ENCODE results near the gene P2RX1. TPM values are rescaled to one million over a fixed set of nuclear protein-coding genes. Genes with fewer than 3 reads are reported as not detected.
"Not testable (repeated sequence)": the region's sequence is repeated elsewhere in the genome, so short reads cannot be mapped to it uniquely, and the experiment has no call there.

P2RX1 gene
- total RNA-seq, 1 experiment from 2014 or later, result not detected

- in situ Hi-C loops (cut with HindIII; ENCODE audit: low sequenced_read_pairs), result no loop called here
- DNase-seq (ENCODE audit: low spot score), result no peak
Measured at GRCh38 chr17:3954086-3954485, 37.8 kb upstream of the P2RX1 start.

- DNase-seq (ENCODE audit: low spot score), result no peak
- in situ Hi-C loops (cut with HindIII; ENCODE audit: low sequenced_read_pairs), result no loop called here
Measured at GRCh38 chr17:3953542-3953941, 37.3 kb upstream of the P2RX1 start.

DNA sequence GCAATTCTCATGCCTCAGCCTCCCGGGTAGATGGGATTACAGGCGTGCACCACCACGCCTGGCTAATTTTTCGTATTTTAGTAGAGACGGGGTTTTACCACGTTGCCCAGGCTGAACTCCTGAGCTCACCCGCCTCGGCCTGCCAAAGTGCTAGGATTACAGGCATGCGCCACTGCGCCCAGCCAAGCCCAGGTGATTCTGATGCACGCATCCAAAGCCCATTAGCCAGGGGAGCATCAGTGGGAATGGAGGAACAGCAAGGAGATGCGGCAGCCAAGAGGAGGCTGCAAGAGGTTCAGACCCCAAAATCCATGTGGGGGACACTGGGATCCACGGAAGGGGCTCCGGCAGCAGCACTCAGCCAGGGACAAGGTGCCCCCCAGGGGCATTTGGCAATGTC, 35.9 kb upstream of the P2RX1 start:
- in situ Hi-C loops (cut with HindIII; ENCODE audit: low sequenced_read_pairs), result no loop called here
- no peak for DNase-seq (ENCODE audit: low spot score)

- in situ Hi-C loops (cut with HindIII; ENCODE audit: low sequenced_read_pairs), result no loop called here
- DNase-seq (ENCODE audit: low spot score), result no peak
Measured at GRCh38 chr17:3951420-3951819, 35.2 kb upstream of the P2RX1 start.

- DNase-seq (ENCODE audit: low spot score), result no peak
- in situ Hi-C loops (cut with HindIII; ENCODE audit: low sequenced_read_pairs), result no loop called here
Measured at GRCh38 chr17:3951003-3951402, 34.7 kb upstream of the P2RX1 start.

- in situ Hi-C loops (cut with HindIII; ENCODE audit: low sequenced_read_pairs), result no loop called here
- DNase-seq (ENCODE audit: low spot score), result no peak
Measured at GRCh38 chr17:3950584-3950983, 34.3 kb upstream of the P2RX1 start.

- in situ Hi-C loops (cut with HindIII; ENCODE audit: low sequenced_read_pairs), result no loop called here
- DNase-seq (ENCODE audit: low spot score), result no peak
Measured at GRCh38 chr17:3949418-3949817, 33.2 kb upstream of the P2RX1 start.

DNA sequence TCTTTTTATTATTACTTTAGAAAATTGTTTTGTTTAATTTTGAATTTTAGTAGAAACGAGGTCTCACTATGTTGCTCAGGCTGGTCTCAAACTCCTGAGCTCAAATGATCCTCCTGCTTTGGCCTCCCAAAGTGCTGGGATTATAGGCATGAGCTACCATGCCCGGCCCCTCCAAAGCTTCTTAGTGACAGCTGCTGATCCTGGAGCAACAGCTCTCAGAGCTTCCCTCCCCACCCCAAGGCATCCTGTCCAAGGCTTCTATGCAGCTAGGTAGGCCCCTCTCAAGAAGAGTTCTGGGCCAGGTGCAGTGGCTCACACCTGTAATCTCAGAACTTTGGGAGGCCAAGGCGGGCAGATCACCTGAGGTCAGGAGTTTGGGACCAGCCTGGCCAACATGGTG, 32.3 kb upstream of the P2RX1 start:
- in situ Hi-C loops (cut with HindIII; ENCODE audit: low sequenced_read_pairs); DNase-seq (ENCODE audit: low spot score): not testable (repeated sequence)

- in situ Hi-C loops (cut with HindIII; ENCODE audit: low sequenced_read_pairs), result no loop called here
- no peak for DNase-seq (ENCODE audit: low spot score)
Measured at GRCh38 chr17:3947318-3947810, 31.1 kb upstream of the P2RX1 start.

GRCh38 chr17:3946711-3947235, 30.5 kb upstream of the P2RX1 start:
- peak; percentile 67 for DNase-seq (ENCODE audit: low spot score)
- in situ Hi-C loops (cut with HindIII; ENCODE audit: low sequenced_read_pairs), result no loop called here

DNA sequence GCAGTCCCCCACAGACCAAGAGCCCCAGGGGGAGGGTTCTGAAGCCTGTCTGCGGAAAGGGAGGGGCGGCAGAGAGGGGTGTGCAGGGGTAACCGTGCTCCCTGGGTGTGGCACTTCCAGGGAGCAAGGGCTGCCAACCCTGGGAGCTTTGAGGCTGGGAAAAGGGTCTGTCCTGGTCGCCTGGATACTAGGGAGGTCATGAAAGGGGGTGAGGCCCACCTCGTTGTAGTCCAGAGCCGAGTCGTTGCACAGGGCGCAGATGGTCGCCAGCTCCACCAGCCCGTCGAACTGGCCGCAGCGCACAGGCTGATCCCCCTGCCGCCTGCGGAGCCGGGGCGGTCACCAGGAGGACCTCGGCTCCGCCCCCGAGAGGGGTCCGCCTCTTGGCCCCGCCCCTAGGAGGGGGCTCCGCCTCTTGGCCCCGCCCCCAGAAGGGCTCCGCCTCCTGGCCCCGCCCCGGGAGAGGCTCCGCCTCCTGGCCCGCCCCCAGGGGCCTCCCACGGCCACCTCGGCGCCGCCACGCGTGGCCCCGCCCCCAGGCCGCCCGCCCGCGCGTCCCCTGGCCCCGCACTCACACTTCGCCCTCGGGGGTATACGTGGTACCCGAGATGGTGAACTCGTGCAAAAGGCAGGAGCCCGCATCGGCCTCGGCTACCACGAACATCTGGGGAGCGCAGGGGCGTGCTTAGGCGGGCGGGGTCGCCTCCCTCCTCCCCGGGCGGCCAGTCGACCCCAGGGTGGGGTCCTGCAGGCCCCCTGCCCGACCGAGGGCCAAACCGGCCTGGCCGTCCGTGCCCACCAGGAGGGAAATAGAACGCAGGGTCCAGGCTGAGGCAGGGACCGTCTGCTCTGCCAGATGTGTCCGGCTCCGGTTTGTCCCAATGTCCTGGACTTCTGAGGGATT, 28.5 kb upstream of the P2RX1 start:
- in situ Hi-C loops (cut with HindIII; ENCODE audit: low sequenced_read_pairs), result no loop called here
- peak; percentile 8 for DNase-seq (ENCODE audit: low spot score)

DNA sequence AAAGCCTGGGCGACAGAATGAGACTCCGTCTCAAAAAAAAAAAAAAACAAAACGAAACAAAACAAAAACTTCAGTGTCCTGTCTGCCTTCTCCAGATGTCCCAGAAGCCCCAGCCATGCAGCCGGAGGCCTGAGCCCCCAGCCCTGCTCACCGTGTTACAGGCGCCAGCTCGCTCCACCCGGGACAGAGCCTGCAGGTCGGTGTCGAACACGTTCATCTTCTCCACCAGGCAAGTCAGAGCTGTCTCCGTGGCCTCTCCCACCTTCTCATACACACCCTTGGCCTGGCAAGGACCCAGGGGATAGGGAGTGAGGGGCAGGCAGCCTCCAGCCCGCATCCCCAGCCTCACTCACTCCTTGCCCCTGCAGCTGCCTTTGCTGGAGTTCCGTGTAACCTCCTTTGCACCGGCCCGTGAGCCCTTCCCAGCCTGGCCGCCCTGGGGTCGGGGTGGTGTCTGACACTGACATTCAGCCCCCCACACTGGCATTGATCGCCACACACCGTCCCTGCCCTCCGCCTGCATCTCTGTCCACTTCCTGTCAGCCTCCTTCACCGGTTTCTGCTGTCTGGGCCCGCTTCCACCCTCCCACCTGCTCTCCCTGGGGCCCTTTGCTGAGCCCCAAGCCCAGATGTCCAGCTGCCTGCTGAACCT, 27.1 kb upstream of the P2RX1 start:
- DNase-seq (ENCODE audit: low spot score), result no peak
- in situ Hi-C loops (cut with HindIII; ENCODE audit: low sequenced_read_pairs), result no loop called here

- in situ Hi-C loops (cut with HindIII; ENCODE audit: low sequenced_read_pairs), result no loop called here
- DNase-seq (ENCODE audit: low spot score), result no peak
Measured at GRCh38 chr17:3940965-3941698, 24.9 kb upstream of the P2RX1 start.

DNA sequence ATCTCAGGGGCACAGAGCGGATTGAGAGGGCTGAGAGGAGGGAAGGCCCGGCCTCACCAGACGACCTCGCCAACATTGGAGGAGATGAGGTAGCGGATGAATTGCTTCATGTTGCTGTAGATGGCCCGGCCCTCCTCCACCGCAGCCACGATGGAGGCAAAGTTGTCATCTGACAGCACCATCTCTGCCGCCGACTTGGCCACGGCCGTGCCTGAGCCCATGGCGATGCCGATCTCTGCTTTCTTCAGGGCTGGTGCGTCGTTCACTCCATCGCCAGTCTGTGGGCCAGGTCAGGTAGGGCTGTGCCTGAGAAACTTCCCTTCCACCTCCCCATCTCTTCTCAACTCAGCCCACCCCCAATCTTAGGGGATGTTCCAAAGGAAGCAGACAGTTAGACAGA, 21.1 kb upstream of the P2RX1 start:
- DNase-seq (ENCODE audit: low spot score), result no peak
- in situ Hi-C loops (cut with HindIII; ENCODE audit: low sequenced_read_pairs), result no loop called here

GRCh38 chr17:3935825-3936355, 19.6 kb upstream of the P2RX1 start:
- in situ Hi-C loops (cut with HindIII; ENCODE audit: low sequenced_read_pairs), result no loop called here
- DNase-seq (ENCODE audit: low spot score), result no peak

- in situ Hi-C loops (cut with HindIII; ENCODE audit: low sequenced_read_pairs), result no loop called here
- DNase-seq (ENCODE audit: low spot score), result peak; percentile 51
Measured at GRCh38 chr17:3935140-3935542, 18.9 kb upstream of the P2RX1 start.

GRCh38 chr17:3929764-3930163, 13.5 kb upstream of the P2RX1 start:
- in situ Hi-C loops (cut with HindIII; ENCODE audit: low sequenced_read_pairs), result no loop called here
- no peak for DNase-seq (ENCODE audit: low spot score)

GRCh38 chr17:3929181-3929580, 12.9 kb upstream of the P2RX1 start:
- no peak for DNase-seq (ENCODE audit: low spot score)
- in situ Hi-C loops (cut with HindIII; ENCODE audit: low sequenced_read_pairs), result no loop called here

DNA sequence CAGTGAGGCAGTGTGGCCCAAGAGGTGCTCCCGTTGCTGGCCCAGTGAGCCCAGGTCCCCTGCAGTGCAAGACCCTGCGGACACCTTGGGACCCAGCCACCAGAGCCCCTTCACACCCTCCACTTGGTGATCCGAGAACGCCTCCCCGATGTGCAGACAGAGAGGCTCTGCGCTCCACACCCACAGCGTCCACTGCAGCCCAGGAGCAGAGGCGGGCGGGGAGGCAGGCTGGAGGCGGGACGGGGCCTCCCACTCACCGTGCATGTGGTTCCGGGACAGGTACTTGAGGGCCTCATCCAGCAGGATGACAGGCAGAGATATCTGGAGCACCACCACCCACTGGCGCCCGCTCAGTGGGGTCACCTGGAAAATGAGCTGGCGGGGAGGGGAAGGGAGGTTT, 12.1 kb upstream of the P2RX1 start:
- in situ Hi-C loops (cut with HindIII; ENCODE audit: low sequenced_read_pairs), result no loop called here
- no peak for DNase-seq (ENCODE audit: low spot score)
